HCT116 (cell line): ENCODE data around the gene INPP1. TPM values are rescaled to one million over a fixed set of nuclear protein-coding genes. Genes with fewer than 3 reads are reported as not detected.

Experiments used
- ATAC-seq: fragments of 200-7000 bp; cut with Tn5 transposase; 2 replicates; pipeline ENCODE4 v1.9.1; 2020; ENCODE audit warnings: mild to moderate bottlenecking, moderate library complexity
- BruUV-seq: library from RNA; stranded (reverse); fragments of 400-500 nt; replicated peaks from 2 replicates; lab custom pipeline; 2021; lab: Mats Ljungman, UMichigan
- CTCF ChIA-PET: fragments of 300-600 bp; sonication (Branson Sonifier 250); formaldehyde crosslinking; loops from one replicate; lab custom pipeline; 2021; ENCODE audit warnings: antibody characterized with exemption; lab: Charles Lee
- POLR2A ChIA-PET: fragments of 300-600, 350-600 bp; sonication (Branson Sonifier 250); formaldehyde crosslinking; loops from one replicate; lab custom pipeline; 2021; ENCODE audit warnings: antibody characterized with exemption; lab: Charles Lee
- RAD21 ChIA-PET, 2 experiments: fragments of 300-600 bp; sonication (Branson Sonifier 250); formaldehyde crosslinking; loops; one replicate each; lab custom pipeline; 2023; ENCODE audit warnings: low total read pairs in 2 of 2; ENCODE audit not compliant: uncharacterized antibody in 2 of 2, unreplicated experiment in 2 of 2, low non-redundant PET in 1 of 2; lab: Charles Lee
- DNase-seq: peaks from one replicate; pipeline ENCODE4 v3.0.0-alpha.2; 2010; ENCODE audit warnings: low read depth, low spot score
- H2AFZ ChIP-seq: fragments of 200-600 bp; shearing (Covaris generic), sonication (generic); 2 replicates; pipeline ENCODE4 v1.6.1; 2017; ENCODE audit warnings: low read depth, mixed run types, mixed read lengths, antibody characterized with exemption, low read length; ENCODE audit not compliant: poor library complexity, severe bottlenecking
- H3K27ac ChIP-seq: 2 replicates; pipeline ENCODE4 v1.5.1; 2012; ENCODE audit warnings: low read depth, low read length
- H3K27me3 ChIP-seq: fragments of 200-600 bp; sonication (generic); 2 replicates; pipeline ENCODE4 v1.6.1; 2016; ENCODE audit warnings: mixed run types, low read length, mixed read lengths; ENCODE audit not compliant: insufficient read depth
- H3K36me3 ChIP-seq, 2 experiments: fragments of 200-500 bp in 1 of 2; fragments of 200-600 bp in 1 of 2; sonication (Bioruptor generic) in 1 of 2; sonication (generic) in 1 of 2; 2 replicates each; pipeline versions ENCODE4 v1.5.1 to v1.6.1; 2014 to 2016; ENCODE audit warnings: low read length in 2 of 2, inconsistent platforms in 1 of 2, mixed read lengths in 1 of 2, mixed run types in 1 of 2; ENCODE audit not compliant: insufficient read depth in 2 of 2, control insufficient read depth in 1 of 2
- H3K4me1 ChIP-seq, 2 experiments: fragments of 200-600 bp in 1 of 2; sonication (generic) in 1 of 2; 2 replicates each; pipeline versions ENCODE4 v1.5.1 to v1.6.1; 2012 to 2017; ENCODE audit warnings: low read length in 2 of 2, inconsistent platforms in 1 of 2, mild to moderate bottlenecking in 1 of 2, mixed read lengths in 1 of 2, mixed run types in 1 of 2, moderate library complexity in 1 of 2; ENCODE audit not compliant: insufficient read depth in 2 of 2, control insufficient read depth in 1 of 2
- H3K4me2 ChIP-seq: fragments of 200-600 bp; sonication (generic); 2 replicates; pipeline ENCODE4 v1.6.1; 2017; ENCODE audit warnings: mixed run types, low read length, mixed read lengths
- H3K4me3 ChIP-seq, 2 experiments: fragments of 200-600 bp in 1 of 2; sonication (generic) in 1 of 2; replicated peaks in 1 of 2; 2 replicates each; pipeline ENCODE4 v1.5.1; 2011 to 2016; ENCODE audit warnings: low read length in 2 of 2, control low read depth in 1 of 2, low read depth in 1 of 2, mild to moderate bottlenecking in 1 of 2, mixed read lengths in 1 of 2, mixed run types in 1 of 2
- H3K79me2 ChIP-seq: fragments of 200-600 bp; sonication (generic); 2 replicates; pipeline ENCODE4 v1.6.1; 2017; ENCODE audit warnings: mild to moderate bottlenecking, mixed run types, low read length, moderate library complexity, mixed read lengths; ENCODE audit not compliant: insufficient read depth
- H3K9ac ChIP-seq: fragments of 200-600 bp; sonication (generic); 2 replicates; pipeline ENCODE4 v1.6.1; 2016; ENCODE audit warnings: low read length, mixed read lengths
- H3K9me2 ChIP-seq: fragments of 200-600 bp; sonication (generic), shearing (Covaris generic); 2 replicates; pipeline ENCODE4 v1.6.1; 2017; ENCODE audit warnings: mixed run types, mild to moderate bottlenecking, moderate library complexity; ENCODE audit not compliant: insufficient read depth
- H3K9me3 ChIP-seq, 2 experiments: fragments of 200-500 bp in 1 of 2; fragments of 200-600 bp in 1 of 2; sonication (Bioruptor generic) in 1 of 2; sonication (generic) in 1 of 2; 2 replicates each; pipeline ENCODE4 v1.6.1; 2014 to 2017; ENCODE audit warnings: low read length in 2 of 2, mixed read lengths in 2 of 2, inconsistent platforms in 1 of 2, low read depth in 1 of 2, mild to moderate bottlenecking in 1 of 2, mixed run types in 1 of 2, moderate library complexity in 1 of 2; ENCODE audit not compliant: control insufficient read depth in 1 of 2, insufficient read depth in 1 of 2
- H4K20me1 ChIP-seq: fragments of 200-600 bp; sonication (generic), shearing (Covaris generic); 2 replicates; pipeline ENCODE4 v1.6.1; 2017; ENCODE audit warnings: mixed run types, mild to moderate bottlenecking, moderate library complexity; ENCODE audit not compliant: insufficient read depth
- CTCF ChIP-seq, 3 experiments: fragments of 200-600 bp in 1 of 3; sonication (generic) in 1 of 3; IDR thresholded peaks in 2 of 3; conservative IDR thresholded peaks in 1 of 3; 2 replicates each; pipeline ENCODE4 v1.5.1; 2012 to 2017; ENCODE audit warnings: low read depth in 2 of 3, low read length in 2 of 3, antibody characterized with exemption in 1 of 3, borderline replicate concordance in 1 of 3, control low read depth in 1 of 3, mild to moderate bottlenecking in 1 of 3, mixed read lengths in 1 of 3, mixed run types in 1 of 3, moderate library complexity in 1 of 3; ENCODE audit not compliant: insufficient read depth in 1 of 3
- ELF1 ChIP-seq: IDR thresholded peaks from 2 replicates; pipeline ENCODE4 v1.6.1; 2012; ENCODE audit warnings: low read depth, borderline replicate concordance
- EZH2 ChIP-seq: fragments of 200-600 bp; sonication (generic); IDR thresholded peaks from 2 replicates; pipeline ENCODE4 v1.6.1; 2017; ENCODE audit warnings: antibody characterized with exemption, mixed run types
- MAX ChIP-seq: IDR thresholded peaks from 2 replicates; pipeline ENCODE4 v1.6.1; 2012
- RAD21 ChIP-seq: IDR thresholded peaks from 2 replicates; pipeline ENCODE4 v1.6.1; 2012; ENCODE audit warnings: low read depth, mild to moderate bottlenecking
- SIN3A ChIP-seq: IDR thresholded peaks from 2 replicates; pipeline ENCODE4 v1.6.1; 2012; ENCODE audit warnings: low read depth
- SP1 ChIP-seq: IDR thresholded peaks from 2 replicates; pipeline ENCODE4 v1.6.1; 2012; ENCODE audit warnings: low read depth
- SRF ChIP-seq: IDR thresholded peaks from 2 replicates; pipeline ENCODE4 v1.6.1; 2012; ENCODE audit warnings: low read depth
- TCF7L2 ChIP-seq: IDR thresholded peaks from 2 replicates; pipeline ENCODE4 v1.7.0; 2011; ENCODE audit warnings: borderline replicate concordance, inconsistent platforms; ENCODE audit not compliant: insufficient read depth, insufficient read length; ENCODE audit errors: extremely low read depth
- ZFX ChIP-seq: fragments of 450-650 bp; IDR thresholded peaks from 2 replicates; pipeline ENCODE4 v1.6.1; 2017
- intact Hi-C: fragments of 100-400 bp; cut with micrococcal nuclease; formaldehyde crosslinking; loops from 2 replicates; pipeline ENCODE4 v1.10.0; 2022
- total RNA-seq: library from RNA; stranded (reverse); gene quantifications from one replicate; pipeline ENCODE4 v1.2.1, GENCODE V29; 2021; ENCODE audit not compliant: unreplicated experiment

The INPP1 gene
- total RNA-seq, 1 experiment from 2014 or later: 19.6 TPM

GRCh38 chr2:190327867-190328572 lies 15.4 kb upstream of the INPP1 start:
- Histone ChIP-seq H3K36me3 (no peaks in the 10 kb centered on the region), H3K9me3 (no peaks in the 10 kb centered on the region), H3K4me1 (no peaks in the 10 kb centered on the region), H2AFZ (no peak overlapping the region), H3K79me2 (no peaks in the 10 kb centered on the region), H3K4me3 (no peak overlapping the region), H3K27ac (no peak overlapping the region), H4K20me1 (no peaks in the 10 kb centered on the region), H3K9me2 (no peaks in the 10 kb centered on the region), H3K27me3 (no peaks in the 10 kb centered on the region), H3K4me2 (no peak overlapping the region), H3K9ac (no peak overlapping the region)
- no peak for ATAC-seq
- RAD21 ChIA-PET: no interaction called here
- CTCF ChIA-PET: interaction anchor here (1.0 to 2.7 kb wide), 4 partner anchors 9 to 439 kb away, joined by 3 to 17 read pairs (median 3); partner anchors contain the start of gene HIBCH
- intact Hi-C loops: loop anchor here (2.0 to 5.0 kb wide), 2 partner anchors 45 to 179 kb away; no protein-coding TSS in a partner anchor
- no peak for TF ChIP-seq SP1
- TF ChIP-seq SIN3A: no peak
- no peak for TF ChIP-seq RAD21
- TF ChIP-seq ELF1: no peak
- TF ChIP-seq MAX: no peak
- TF ChIP-seq SRF: no peak
- no peak for TF ChIP-seq EZH2
- TF ChIP-seq ZFX: no peak
- no TSS peak for BruUV-seq
- POLR2A ChIA-PET: no interaction called here
- DNase-seq: no peak

GRCh38 chr2:190328573-190329147 lies 14.7 kb upstream of the INPP1 start:
- DNase-seq (no peak), ATAC-seq (no peak)
- no peak overlapping the region for H3K27ac ChIP-seq
- no peaks in the 10 kb centered on the region for H3K4me1 ChIP-seq
- no peak overlapping the region for H2AFZ ChIP-seq
- ChIA-PET RAD21 (no interaction called here), POLR2A (no interaction called here), CTCF (interaction anchor here (0.7 to 2.7 kb wide), 5 partner anchors 9 to 438 kb away, joined by 3 to 17 read pairs (median 3); partner anchors contain the start of gene HIBCH)
- no peaks in the 10 kb centered on the region for H3K9me3 ChIP-seq
- no peak overlapping the region for H3K4me3 ChIP-seq
- no peak overlapping the region for H3K9ac ChIP-seq
- no peaks in the 10 kb centered on the region for H4K20me1 ChIP-seq
- H3K36me3 ChIP-seq: no peaks in the 10 kb centered on the region
- H3K79me2 ChIP-seq: no peaks in the 10 kb centered on the region
- BruUV-seq: no TSS peak
- TF ChIP-seq ELF1: no peak
- TF ChIP-seq RAD21: peak; percentile 58
- no peak for TF ChIP-seq ZFX
- no peak for TF ChIP-seq TCF7L2
- peak; percentile 17 to 46 (median 38); a peak in 3 of 6 replicates for TF ChIP-seq CTCF (IDR thresholded peaks at IDR 0.05 in 2 of 3, conservative IDR thresholded peaks at IDR 0.05 in 1 of 3; ENCODE audit: borderline replicate concordance in 1 of 3, insufficient read depth in 1 of 3, low read depth in 2 of 3, low read length in 2 of 3)
- H3K9me2 ChIP-seq: no peaks in the 10 kb centered on the region
- intact Hi-C loops: loop anchor here (2.0 to 5.0 kb wide), 2 partner anchors 44 to 179 kb away; no protein-coding TSS in a partner anchor
- no peaks in the 10 kb centered on the region for H3K27me3 ChIP-seq
- no peak overlapping the region for H3K4me2 ChIP-seq
